ENCODE results near the gene TBPL2.

DNA sequence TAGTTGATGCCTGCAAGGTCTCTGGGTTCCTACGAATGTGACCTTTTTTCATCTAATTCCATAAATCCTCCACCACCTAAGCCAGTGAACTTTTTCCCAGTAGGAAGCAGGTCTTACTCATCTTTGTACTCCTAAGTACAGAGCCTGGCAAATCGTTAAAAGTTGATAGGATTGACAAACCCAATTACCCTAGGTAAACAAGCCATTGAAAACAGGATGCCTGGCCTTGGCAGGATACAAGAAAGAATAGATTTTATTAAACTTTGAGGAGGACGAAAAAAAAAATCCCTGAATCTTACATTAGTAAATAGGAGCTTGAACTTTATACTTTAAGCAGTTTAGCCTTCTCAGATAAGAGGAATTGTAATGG is 5.6 kb downstream of the TBPL2 start:
- TF ChIP-seq, protein P1, sequence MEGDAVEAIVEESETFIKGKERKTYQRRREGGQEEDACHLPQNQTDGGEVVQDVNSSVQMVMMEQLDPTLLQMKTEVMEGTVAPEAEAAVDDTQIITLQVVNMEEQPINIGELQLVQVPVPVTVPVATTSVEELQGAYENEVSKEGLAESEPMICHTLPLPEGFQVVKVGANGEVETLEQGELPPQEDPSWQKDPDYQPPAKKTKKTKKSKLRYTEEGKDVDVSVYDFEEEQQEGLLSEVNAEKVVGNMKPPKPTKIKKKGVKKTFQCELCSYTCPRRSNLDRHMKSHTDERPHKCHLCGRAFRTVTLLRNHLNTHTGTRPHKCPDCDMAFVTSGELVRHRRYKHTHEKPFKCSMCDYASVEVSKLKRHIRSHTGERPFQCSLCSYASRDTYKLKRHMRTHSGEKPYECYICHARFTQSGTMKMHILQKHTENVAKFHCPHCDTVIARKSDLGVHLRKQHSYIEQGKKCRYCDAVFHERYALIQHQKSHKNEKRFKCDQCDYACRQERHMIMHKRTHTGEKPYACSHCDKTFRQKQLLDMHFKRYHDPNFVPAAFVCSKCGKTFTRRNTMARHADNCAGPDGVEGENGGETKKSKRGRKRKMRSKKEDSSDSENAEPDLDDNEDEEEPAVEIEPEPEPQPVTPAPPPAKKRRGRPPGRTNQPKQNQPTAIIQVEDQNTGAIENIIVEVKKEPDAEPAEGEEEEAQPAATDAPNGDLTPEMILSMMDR (IDR thresholded peaks at IDR 0.05; ENCODE audit: extremely low read depth in 1 of 2, insufficient read depth in 1 of 2, low read depth in 1 of 2, low read length in 2 of 2): no peak
- TF ChIP-seq POLR2A (IDR thresholded peaks at IDR 0.05; ENCODE audit: low read depth, low read length): no peak

All from endothelial cell of umbilical vein (primary cell).